T-helper 9 cell (primary cell): ENCODE measurements around the gene CLDN20.
"Not testable (repeated sequence)": the region's sequence is repeated elsewhere in the genome, so short reads cannot be mapped to it uniquely, and the experiment has no call there.

Source experiments
- DNase-seq: peaks from one replicate; pipeline ENCODE4 v3.0.0-alpha.2; 2020
- total RNA-seq, 2 donors: gene quantifications; one replicate each; lab custom pipeline; 2026; lab: John Stamatoyannopoulos, UW

Gene CLDN20
- total RNA-seq, result 0 reads per million in 2 donors

- no peak for DNase-seq
These were observed at the start of gene CLDN20 for GRCh38 chr6:155263373-155264063. Gene CLDN20, plus strand, starts transcription at chr6:155264013. Its CDS starts 11,707 bp downstream, at chr6:155275720.

GRCh38 chr6:155215906-155216305 lies 47.9 kb upstream of the CLDN20 start:
- no peak for DNase-seq

- no peak for DNase-seq
These were observed 47.3 kb upstream of the CLDN20 start for GRCh38 chr6:155216312-155217046.

GRCh38 chr6:155218711-155219110 lies 45.1 kb upstream of the CLDN20 start:
- DNase-seq, result not testable (repeated sequence)

GRCh38 chr6:155219299-155219698 lies 44.5 kb upstream of the CLDN20 start:
- no peak for DNase-seq

GRCh38 chr6:155219858-155220301 lies 43.9 kb upstream of the CLDN20 start:
- DNase-seq, result no peak

GRCh38 chr6:155221086-155221485 lies 42.7 kb upstream of the CLDN20 start:
- no peak for DNase-seq

GRCh38 chr6:155222506-155222905 lies 41.3 kb upstream of the CLDN20 start:
- DNase-seq, result no peak

- DNase-seq, result no peak
These were observed 40.0 kb upstream of the CLDN20 start for GRCh38 chr6:155223646-155224451.

GRCh38 chr6:155224618-155225017 lies 39.2 kb upstream of the CLDN20 start:
- no peak for DNase-seq

- DNase-seq, result no peak
These were observed 36.8 kb upstream of the CLDN20 start for GRCh38 chr6:155227046-155227445.

- DNase-seq, result no peak
These were observed 35.2 kb upstream of the CLDN20 start for GRCh38 chr6:155228546-155229166.

GRCh38 chr6:155230975-155231374 lies 32.8 kb upstream of the CLDN20 start:
- not testable (repeated sequence) for DNase-seq

GRCh38 chr6:155232848-155233247 lies 31.0 kb upstream of the CLDN20 start:
- DNase-seq, result no peak

GRCh38 chr6:155234167-155234566 lies 29.6 kb upstream of the CLDN20 start:
- DNase-seq, result no peak

GRCh38 chr6:155234687-155235086 lies 29.1 kb upstream of the CLDN20 start:
- no peak for DNase-seq

GRCh38 chr6:155235087-155235486 lies 28.7 kb upstream of the CLDN20 start:
- DNase-seq, result no peak

GRCh38 chr6:155237613-155238012 lies 26.2 kb upstream of the CLDN20 start:
- no peak for DNase-seq

GRCh38 chr6:155240905-155241600 lies 22.8 kb upstream of the CLDN20 start:
- no peak for DNase-seq

- DNase-seq, result no peak
These were observed 21.8 kb upstream of the CLDN20 start for GRCh38 chr6:155241966-155242365.

- no peak for DNase-seq
These were observed 19.4 kb upstream of the CLDN20 start for GRCh38 chr6:155244434-155244833.

GRCh38 chr6:155245193-155245592 lies 18.6 kb upstream of the CLDN20 start:
- DNase-seq, result no peak
